WTC11 (cell line): ENCODE results near the gene ARHGAP40.

Experiments
- CTCF ChIP-seq: fragments of 200-600 bp; IDR thresholded peaks from 2 replicates; pipeline ENCODE4 v1.8.0; 2022; ENCODE audit warnings: antibody characterized with exemption
- E2F4 ChIP-seq: sonication (generic); formaldehyde crosslinking; IDR thresholded peaks from 2 replicates; pipeline ENCODE4 v1.8.1; 2022; ENCODE audit warnings: low read depth, mild to moderate bottlenecking, moderate library complexity, missing genetic modification reagents, borderline replicate concordance
- FOXP1 ChIP-seq: sonication (generic); formaldehyde crosslinking; IDR thresholded peaks from 2 replicates; pipeline ENCODE4 v1.8.0; 2022; ENCODE audit warnings: missing genetic modification reagents, mild to moderate bottlenecking, moderate library complexity, borderline replicate concordance
- JUN ChIP-seq: sonication (generic); formaldehyde crosslinking; IDR thresholded peaks from 2 replicates; pipeline ENCODE4 v1.8.0; 2023; ENCODE audit warnings: mild to moderate bottlenecking, missing genetic modification reagents
- KAT7 ChIP-seq: sonication (generic); formaldehyde crosslinking; IDR thresholded peaks from 2 replicates; pipeline ENCODE4 v1.8.1; 2023; ENCODE audit warnings: missing genetic modification reagents, mild to moderate bottlenecking, borderline replicate concordance
- MXD4 ChIP-seq: fragments of 250-450 bp; sonication (Bioruptor Pico); IDR thresholded peaks from 2 replicates; pipeline ENCODE4 v1.8.0; 2021; ENCODE audit warnings: mild to moderate bottlenecking, moderate library complexity, borderline replicate concordance
- NR2C2 ChIP-seq: sonication (generic); formaldehyde crosslinking; IDR thresholded peaks from 2 replicates; pipeline ENCODE4 v1.8.0; 2022; ENCODE audit warnings: mild to moderate bottlenecking, missing genetic modification reagents
- TEAD4 ChIP-seq: sonication (generic); formaldehyde crosslinking; IDR thresholded peaks from 2 replicates; pipeline ENCODE4 v1.8.0; 2022; ENCODE audit warnings: mild to moderate bottlenecking, missing genetic modification reagents
- ZMAT4 ChIP-seq: fragments of 250-450 bp; sonication (Bioruptor Pico); IDR thresholded peaks from 2 replicates; pipeline ENCODE4 v1.9.0; 2021; ENCODE audit warnings: mild to moderate bottlenecking

- no peak for TF ChIP-seq MXD4 (CRISPR knock-in tag)
- TF ChIP-seq JUN (CRISPR knock-in tag) = no peak
- TF ChIP-seq CTCF = no peak
- TF ChIP-seq E2F4 = no peak
- TF ChIP-seq FOXP1 (CRISPR knock-in tag) = no peak
- no peak for TF ChIP-seq KAT7 (CRISPR knock-in tag)
- no peak for TF ChIP-seq TEAD4 (CRISPR knock-in tag)
- TF ChIP-seq NR2C2 (CRISPR knock-in tag) = no peak
- TF ChIP-seq ZMAT4 (CRISPR knock-in tag) = no peak
Observed at GRCh38 chr20:38635721-38636288, 34.2 kb downstream of the ARHGAP40 start.
